Fibroblast of mammary gland (primary cell): ENCODE data around the gene LGALS3.

Source experiments
- DNase-seq: peaks from one replicate; pipeline ENCODE4 v3.0.0-alpha.2; 2010; ENCODE audit warnings: low read depth
- H3K4me3 ChIP-seq: 2 replicates; pipeline ENCODE4 v1.5.1; 2011; ENCODE audit warnings: low read depth, mild to moderate bottlenecking, low read length, moderate library complexity; ENCODE audit not compliant: control insufficient read depth
- TF ChIP-seq, protein P1 (sequence below): conservative IDR thresholded peaks from 2 replicates; pipeline ENCODE4 v1.5.1; 2011; ENCODE audit warnings: low read depth, low read length, inconsistent platforms; ENCODE audit not compliant: control insufficient read depth, insufficient read depth

The LGALS3 gene

DNA sequence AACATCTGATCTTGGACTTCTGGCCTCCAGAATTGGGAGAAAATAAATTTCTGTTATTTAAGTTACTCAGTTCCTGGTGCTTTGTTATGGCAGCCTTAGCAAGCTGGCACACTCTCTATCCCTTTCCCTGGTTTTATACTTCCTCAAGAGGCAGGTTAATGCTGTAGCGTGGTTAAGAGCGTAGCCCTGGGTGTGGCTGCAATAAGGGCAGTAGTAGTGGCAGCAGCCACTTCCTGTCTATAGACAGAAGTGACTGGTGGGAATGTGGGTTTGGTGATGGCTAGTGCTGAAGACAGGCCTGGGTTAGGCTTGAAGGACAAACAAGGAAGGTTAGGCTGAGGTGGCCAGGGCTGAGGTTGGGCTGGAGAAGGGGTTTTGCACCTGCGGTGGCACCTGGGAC lies 3.6 kb upstream of the LGALS3 start:
- H3K4me3 ChIP-seq = no peak overlapping the region
- TF ChIP-seq, protein P1, sequence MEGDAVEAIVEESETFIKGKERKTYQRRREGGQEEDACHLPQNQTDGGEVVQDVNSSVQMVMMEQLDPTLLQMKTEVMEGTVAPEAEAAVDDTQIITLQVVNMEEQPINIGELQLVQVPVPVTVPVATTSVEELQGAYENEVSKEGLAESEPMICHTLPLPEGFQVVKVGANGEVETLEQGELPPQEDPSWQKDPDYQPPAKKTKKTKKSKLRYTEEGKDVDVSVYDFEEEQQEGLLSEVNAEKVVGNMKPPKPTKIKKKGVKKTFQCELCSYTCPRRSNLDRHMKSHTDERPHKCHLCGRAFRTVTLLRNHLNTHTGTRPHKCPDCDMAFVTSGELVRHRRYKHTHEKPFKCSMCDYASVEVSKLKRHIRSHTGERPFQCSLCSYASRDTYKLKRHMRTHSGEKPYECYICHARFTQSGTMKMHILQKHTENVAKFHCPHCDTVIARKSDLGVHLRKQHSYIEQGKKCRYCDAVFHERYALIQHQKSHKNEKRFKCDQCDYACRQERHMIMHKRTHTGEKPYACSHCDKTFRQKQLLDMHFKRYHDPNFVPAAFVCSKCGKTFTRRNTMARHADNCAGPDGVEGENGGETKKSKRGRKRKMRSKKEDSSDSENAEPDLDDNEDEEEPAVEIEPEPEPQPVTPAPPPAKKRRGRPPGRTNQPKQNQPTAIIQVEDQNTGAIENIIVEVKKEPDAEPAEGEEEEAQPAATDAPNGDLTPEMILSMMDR = no peak
- no peak for DNase-seq

DNA sequence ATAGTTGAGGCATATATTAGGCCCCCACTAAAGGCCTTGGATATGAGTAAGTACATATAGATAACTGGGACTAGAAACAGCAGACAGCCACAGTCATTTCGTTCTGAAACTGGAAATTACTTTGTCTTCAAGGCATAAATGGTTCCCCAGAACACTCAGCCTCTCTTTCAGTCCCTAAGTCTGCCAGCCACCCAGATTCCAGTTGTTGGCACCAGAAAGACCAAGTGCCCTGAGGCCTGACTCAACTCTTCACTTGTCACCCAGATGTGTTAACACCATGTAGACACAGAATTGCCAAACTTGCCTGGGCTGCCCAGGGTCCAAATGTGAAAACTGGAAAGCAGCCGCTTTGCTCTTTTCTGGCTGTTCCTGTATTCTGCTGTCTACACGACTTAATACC lies 3.0 kb upstream of the LGALS3 start:
- TF ChIP-seq, protein P1 = no peak
- DNase-seq = no peak
- H3K4me3 ChIP-seq = no peak overlapping the region

DNA sequence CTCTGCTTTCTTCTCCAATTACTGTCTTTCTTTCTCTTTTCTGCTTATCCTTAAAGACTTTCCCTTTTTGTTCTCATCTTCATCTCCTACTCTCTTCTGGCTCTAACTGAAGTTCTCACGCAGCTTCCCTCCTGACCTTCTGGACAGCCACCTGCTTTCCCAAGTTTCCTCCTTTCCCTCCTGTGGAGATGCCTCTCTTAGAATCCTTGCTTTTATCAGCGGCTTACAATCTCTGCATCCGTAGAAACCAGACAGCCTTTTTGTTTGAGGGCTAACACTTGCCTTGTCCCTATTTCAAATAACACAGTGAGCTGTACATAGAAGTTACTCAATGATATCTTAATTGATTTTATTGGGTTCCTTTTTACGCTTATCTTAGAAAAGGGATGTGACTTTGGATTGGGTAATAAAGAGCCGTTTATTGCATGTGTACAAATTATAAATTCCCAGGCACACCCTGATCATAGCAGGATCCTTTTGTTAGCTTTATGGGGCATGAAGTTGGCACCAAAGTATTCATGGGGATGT lies 2.1 kb upstream of the LGALS3 start:
- TF ChIP-seq, protein P1 = no peak
- H3K4me3 ChIP-seq = no peak overlapping the region
- DNase-seq = no peak

DNA sequence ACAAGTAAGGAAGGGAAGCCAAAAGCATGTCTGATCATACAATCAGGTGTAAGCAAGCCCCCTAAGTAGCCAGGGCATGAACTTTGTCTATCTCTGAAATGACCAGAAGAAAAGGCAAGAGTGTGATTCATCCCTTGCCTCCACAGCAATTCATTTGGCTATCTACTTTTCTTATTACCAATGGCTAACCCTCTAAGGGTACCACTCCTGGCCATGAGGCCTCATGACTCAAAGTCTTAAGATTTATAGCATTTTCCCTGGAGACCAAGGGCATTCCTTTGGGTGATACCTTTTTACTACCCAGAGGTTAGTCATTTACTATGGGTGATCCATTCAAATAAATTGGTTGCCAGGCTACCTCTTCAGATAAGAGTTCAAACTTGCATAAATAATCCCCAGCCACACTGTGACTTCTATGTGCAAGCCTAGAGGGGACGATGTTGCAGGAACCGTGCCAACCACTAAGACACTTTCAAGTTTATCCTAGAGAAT lies 1.5 kb upstream of the LGALS3 start:
- H3K4me3 ChIP-seq = no peak overlapping the region
- TF ChIP-seq, protein P1 = no peak
- DNase-seq = peak; percentile 72

DNA sequence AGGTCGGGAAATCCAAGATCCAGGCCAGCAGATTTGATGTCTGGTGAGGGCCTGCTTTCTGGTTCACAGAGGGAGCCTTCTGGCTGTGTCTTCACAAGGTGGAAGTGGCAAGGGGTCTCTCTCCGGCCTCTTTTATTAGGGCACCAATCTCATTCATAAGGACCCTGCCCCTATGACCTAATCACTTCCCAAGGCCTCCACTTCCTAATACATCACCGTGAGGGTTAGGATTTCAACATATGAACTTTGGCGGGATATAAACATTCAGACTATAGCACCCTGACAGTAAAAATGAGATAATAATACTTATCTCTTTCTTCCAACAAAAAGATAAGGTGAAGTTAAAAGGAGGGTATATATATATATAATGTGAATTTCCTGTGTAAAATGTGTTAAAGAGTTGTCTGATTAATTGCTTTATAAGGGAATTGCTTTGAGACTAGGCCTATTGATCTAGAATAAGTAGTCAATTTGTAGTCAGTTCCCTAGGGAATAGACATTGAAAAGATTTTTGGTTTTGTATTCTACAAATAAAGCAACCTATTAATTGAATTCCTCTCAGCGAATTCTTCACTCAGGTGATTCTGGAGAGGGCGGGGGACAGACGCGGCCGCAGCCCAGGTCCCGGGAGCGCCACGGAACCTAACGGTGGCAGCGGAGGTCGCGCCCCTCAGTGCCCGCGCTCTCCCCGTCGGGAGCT lies 516 bp upstream of the LGALS3 start:
- H3K4me3 ChIP-seq = peak overlapping the region; percentile 35
- no peak for DNase-seq
- TF ChIP-seq, protein P1 = no peak

DNA sequence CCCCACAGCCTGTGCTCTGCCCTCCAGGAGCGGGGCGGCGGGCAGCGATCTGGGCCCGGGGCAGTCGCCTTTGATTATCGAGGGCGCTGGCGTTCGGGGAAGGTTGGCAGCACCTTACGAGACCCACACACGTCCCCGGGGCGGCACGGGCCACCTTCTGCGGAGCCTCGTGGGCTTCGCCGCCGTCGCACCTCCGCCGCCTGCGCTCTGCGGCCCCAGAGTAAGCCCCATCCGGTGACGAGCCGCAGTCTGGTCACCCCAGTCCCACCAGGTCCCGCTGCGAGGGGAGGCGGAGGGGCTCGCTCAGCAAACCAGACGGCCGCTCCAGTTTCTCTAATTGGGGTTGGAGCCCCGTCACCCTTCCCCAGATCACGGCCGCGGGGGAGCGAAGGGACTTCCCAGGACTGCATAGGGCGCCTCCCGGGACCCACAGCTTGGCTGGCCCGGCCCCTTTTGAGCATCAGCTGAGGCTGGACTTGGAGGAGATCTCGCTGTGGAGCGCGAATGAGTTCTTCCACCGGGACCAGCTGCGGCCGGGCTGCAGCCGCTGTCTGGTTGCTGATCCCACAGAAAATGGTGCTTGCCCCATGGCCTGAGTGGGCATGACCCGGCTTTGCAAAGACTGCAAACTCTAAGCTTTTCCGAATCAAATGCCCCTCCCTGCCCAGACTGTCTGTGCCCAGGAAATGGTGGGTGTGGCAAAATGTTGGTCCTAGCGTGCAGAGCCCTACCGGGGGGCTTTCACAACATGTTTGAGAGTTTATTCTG lies 560 bp downstream of the LGALS3 start:
- TF ChIP-seq, protein P1 = no peak
- peak; percentile 52 for DNase-seq
- H3K4me3 ChIP-seq = peak overlapping the region; percentile 92
